CD4-positive, alpha-beta T cell treated with Interleukin-4 for 1 hour (primary cell): ENCODE measurements around the gene MPPED1.

Source experiments
- DNase-seq, 2 donors: peaks; one replicate each; pipeline ENCODE4 v3.0.0-alpha.2; 2020 to 2022

MPPED1 gene

DNA sequence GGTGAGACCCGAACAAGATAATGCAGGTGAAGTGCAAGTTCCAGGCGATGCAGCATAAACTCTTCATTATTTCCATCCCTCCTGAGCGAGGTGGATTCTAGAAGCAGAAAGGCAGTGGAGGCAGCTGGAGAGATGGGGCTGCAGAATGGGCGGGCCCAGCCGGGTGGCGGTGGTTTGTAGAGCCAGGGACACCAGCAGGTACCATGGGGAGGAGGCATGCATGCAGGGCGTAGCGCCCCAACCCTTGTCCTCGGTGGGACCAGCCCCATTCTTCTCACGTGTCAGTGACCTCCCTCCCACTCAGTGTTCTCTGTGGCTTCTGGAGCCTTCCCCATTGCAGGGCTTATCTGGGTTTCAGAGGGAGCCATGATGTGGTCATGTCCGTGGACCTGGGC lies 38.0 kb downstream of the MPPED1 start:
- DNase-seq: no peak

DNA sequence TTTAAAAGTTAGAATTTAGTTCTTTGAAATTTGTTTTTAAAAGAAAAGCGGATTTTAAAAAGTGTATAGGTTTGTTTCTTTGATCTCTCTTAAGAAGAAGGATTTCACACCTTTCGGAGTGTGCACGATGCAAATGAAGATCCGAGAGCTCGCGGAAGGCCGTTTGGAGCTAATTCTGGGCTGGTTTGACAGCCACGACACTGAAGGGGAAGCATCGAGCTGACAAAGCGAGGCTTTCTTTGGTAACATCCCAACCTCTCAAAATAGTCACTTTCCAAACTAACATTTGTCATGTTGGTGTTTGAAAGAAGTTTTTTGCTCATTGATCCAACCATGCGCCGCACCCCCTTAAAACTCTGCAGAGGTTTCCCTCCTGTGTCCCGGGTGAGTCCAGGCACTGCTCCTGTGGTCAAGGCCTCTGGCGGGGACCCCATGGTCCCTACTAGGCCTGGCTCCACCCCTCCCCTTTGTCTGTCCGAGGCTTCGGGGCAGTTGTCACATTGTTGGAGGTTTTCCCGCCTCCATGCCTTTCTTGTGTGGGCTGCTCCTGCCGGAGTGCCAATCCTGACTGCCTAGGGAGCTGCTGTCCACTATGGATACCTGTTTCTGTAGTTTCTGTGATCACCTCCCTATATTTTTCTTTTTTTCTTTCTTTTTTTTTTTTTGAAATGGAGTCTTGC lies 39.7 kb downstream of the MPPED1 start:
- no peak for DNase-seq

DNA sequence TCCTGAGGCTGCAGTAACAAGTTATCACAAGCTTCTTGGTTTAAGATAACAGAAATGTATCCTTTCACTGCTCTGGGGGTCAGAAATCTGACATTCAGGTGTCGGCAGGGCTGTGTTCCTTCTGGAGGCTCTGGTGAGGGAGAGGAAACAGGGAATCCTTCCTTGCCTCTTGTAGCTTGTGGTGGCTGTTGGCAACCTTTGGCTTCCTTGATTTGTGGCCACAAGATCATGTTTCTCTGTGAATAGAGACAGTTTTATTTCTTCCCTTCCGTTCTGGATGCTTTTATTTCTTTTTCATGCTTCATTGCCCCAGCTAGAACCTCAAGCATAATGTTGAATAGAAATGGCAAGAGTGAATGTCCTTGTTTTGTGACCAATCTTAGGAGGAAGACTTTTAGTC lies 44.0 kb downstream of the MPPED1 start:
- DNase-seq: no peak

DNA sequence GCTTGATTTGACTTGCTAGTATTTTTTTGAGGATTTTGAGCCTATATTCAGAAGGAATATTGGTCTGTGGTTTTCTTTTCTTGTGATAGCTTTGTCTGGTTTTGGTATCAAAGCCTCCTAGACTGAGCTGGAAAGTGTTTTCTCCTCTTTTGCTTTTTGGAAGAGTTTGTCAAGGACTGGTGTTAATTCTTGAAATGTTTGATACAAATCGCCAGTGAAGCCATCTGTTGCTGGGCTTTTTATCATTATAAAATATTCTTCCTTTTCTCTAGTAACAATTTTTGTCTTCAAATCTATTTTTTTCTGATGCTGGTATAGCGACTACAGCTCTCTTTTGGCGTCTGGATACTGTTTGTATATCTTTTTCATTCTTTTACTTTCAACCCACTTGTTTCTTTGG lies 45.2 kb downstream of the MPPED1 start:
- no peak for DNase-seq

DNA sequence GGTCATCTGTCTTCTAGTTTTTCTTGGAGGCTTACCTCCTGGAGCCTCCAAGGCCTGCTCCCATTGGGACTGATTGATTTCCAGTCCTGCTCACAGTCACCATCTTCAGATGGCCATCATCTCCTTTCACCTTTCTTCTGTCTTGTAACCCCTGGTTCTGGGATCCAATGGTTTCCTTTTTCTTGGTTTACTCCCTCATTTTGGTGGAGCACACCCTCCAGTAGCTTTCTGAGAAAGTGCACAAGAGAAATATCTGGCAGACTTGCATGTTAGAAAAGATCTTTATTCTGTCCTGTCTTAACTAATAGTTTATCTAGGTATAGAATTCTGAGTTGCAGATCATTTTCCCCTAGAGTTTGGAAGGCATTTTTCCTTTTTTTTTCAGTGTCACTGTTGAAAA lies 50.9 kb downstream of the MPPED1 start:
- DNase-seq: no peak

DNA sequence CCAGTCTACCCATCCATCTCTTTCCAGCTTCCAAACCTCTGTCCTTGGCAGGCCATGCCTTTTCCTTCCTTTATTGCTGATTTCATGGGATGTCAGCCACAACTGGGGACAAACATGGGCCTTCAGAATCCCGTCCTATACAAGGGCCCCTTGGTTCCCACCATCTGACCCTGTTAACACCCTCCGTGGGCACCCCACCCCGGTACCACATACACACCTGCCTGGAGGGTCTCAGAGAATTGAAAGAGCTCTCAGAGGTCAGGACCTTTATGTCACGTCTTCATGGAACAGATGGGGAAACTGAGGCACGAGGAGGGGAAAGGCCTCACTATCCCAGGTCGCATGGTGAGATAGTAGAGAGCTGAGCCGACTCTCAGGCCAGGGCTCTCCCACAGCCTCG lies 53.0 kb downstream of the MPPED1 start:
- DNase-seq: no peak

DNA sequence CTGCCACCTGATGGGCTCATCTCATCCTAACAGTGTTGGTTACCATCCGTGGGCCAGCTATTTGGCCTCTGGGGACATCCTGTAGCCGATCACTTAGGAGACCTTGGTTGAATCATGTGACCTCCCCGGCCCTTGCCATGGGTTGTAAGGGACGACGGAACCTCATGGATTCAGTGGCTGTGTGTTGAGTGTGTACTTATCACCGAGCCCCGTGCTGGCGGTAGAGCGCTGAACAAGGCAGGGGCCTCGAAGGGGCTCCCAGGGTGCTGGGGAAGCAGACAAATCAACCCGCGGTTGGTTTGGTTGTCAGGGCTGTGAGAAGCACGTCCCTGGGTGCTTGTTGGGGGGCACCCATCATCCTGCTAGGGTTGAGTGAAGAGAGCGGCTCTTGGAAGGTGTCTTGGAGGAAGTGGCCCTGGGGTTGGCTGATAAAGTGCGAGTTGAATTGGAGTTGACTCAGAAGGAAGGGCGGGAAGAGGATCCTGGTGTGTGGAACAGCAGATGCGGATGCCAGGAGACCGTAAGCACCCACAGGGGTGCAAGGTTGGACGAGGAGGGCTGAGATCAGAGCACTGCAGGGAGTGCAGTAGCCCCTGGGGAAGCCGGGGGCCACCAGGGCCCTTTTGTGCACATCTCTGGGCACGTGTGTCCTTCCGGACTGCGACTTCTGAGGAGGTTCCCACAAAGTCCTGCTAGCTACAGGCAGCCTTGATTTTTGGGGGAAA lies 53.6 kb downstream of the MPPED1 start:
- no peak for DNase-seq

DNA sequence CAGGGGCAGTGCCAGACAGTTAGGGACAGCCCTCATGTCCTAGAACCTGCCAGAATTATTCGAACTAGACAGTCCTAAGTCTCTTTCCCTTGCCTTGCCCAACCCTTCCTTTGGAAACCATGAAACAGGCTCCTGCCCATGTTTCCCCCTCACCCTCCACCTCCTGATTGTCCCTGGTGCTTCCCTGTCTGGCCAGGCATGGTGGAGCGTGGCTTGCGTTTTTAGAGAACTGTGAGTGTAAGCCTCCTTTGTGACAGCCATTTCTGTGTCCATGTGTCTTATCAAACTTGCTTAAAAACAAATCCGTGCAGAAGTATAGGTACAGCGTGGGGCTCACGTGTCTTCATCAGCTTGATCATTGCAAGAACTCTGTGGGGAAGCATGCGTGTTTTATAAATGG lies 54.9 kb downstream of the MPPED1 start:
- DNase-seq: no peak

DNA sequence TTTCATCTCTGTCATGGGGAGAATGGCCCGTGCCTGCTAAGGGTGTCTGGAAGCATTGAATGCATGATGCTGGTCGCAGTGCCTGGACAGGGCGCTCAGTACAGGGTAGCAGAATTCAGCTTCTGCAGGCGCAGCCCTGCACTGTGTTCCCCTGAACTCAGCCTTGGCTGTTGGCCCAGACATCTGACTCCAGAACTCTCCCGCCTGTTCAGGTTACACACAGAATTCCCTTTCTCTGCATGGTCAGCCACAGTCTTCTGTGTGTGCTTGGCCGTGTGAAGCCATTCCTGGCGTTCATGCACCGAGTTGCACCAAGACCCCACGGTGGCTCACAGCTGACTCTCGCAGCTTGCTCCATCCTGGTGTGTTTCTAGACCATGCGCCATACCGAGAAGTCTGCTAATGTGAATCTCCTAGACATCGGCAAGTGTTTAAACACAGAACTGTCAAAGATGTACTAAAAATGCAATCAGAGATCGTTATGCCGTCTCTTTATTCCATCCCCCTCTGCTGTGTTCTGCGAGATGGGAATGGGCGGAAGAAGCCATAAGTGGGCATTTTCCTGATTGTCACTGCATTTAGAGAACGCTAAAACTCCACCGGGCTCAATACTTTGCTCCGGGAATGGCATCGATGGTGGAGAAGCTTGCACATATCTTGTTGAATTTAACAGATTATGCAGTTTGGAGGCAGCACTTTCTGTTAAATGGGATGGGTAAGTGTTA lies 55.6 kb downstream of the MPPED1 start:
- no peak for DNase-seq

DNA sequence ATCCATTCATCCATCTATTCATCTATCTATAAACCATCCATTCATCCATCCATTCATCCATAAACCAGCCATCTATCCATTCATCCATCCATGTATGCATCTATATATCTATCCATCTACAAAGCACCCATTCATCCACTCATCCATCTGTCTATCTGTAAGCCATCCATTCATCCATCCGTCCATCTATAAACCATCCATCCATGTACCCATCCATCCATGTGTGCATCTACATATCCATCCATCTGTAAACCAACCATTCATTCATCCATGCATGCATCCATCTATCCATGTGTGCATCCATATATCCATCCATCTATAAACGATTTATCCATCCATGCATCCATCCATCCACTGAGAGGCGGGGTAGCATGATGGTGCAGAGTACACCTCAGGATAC lies 58.4 kb downstream of the MPPED1 start:
- DNase-seq: no peak

DNA sequence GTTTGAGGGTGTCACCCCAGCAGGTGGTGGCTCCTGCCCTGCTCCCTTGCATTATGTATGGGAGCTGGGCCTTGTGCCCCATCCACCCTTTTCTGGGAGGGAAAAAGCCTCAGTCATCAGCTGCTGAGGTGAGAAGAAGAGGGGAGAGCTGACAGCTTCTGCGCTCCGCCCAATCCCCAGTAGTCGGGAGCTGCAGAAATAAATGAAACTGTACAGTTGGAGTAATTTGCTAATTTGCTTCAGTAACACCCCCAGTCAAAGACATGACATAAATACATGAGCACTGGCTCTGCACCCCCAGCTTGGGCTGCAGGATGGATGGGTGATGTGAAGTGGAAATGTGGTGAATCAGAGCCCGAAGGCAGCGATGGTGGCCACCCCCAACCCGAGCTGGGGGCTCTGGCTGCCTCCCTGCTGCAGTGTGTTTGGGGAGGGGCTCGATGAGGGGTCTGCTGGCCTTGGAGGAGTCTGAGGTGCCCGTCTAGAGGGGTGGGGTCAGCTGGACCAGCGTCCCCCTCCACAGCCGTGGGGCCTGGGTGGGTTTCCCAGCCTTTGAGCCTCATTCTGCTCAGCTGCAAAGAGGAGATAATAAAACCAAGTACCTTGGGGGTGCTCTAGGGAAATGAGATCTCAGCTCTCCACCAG lies 59.2 kb downstream of the MPPED1 start:
- no peak for DNase-seq

DNA sequence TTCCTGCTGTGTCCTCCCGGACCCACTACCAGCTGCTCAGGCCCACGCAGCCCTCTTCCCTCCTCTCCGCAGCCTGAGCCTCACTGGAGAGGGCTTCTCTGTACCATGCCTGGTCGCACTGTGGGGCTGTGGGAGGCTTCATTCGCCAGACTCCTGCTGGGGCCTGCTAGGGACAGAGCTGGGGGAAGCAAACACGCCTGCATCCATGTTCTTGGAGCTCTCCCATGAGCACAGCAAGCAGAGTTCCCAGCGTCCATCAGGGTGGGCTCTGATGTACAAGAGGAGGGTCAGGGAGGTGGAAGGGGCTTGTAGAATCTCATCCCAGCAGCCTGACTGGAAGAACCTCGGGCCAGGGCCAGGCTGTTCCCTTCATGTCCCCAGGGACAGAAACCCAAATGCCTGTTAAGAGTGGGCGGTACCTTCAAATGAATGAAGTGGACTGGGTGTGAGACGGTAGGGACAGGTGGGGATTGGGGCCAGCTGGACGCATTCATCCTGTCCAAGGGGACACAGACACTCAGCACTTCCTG lies 59.9 kb downstream of the MPPED1 start:
- DNase-seq: no peak

DNA sequence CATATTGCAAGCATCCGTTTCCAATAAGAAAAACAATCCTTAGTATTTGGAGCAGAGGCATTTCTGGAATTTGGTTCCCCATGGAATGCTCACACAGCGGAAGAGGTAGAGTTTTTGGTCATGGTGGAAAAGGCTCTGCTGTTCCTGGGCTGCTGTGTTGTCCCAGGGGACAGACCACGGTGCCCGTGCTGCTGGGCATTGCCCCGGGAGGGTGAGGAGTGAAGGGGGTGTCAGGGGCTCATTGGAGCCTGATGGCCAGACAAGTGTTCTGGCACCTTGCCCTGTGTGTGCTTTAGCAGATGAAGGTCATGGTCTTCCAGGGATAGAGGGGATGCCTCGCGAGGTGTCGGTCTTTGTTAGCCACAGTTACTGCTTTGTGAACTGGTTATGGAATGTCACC lies 61.2 kb downstream of the MPPED1 start:
- no peak for DNase-seq

DNA sequence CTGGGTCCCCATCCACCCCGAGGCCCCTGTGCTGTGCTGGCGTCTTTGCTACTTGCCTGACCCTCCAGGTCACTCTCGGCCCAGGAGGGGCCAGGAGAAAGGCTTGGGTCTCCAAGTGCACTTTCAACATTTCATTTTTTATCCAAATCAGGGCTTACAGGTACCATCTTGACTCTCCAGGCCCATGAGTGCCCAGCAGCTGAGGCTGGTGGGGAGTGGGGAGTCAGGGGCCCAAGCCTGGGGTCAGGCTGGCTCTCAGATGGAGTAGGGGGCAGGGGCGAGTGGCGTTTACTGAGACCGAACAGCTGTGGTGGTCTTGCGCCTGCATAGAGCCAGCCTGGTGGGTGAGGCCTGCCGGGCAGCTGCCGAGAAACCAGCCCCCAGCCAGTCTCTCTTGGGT lies 61.6 kb downstream of the MPPED1 start:
- no peak for DNase-seq

DNA sequence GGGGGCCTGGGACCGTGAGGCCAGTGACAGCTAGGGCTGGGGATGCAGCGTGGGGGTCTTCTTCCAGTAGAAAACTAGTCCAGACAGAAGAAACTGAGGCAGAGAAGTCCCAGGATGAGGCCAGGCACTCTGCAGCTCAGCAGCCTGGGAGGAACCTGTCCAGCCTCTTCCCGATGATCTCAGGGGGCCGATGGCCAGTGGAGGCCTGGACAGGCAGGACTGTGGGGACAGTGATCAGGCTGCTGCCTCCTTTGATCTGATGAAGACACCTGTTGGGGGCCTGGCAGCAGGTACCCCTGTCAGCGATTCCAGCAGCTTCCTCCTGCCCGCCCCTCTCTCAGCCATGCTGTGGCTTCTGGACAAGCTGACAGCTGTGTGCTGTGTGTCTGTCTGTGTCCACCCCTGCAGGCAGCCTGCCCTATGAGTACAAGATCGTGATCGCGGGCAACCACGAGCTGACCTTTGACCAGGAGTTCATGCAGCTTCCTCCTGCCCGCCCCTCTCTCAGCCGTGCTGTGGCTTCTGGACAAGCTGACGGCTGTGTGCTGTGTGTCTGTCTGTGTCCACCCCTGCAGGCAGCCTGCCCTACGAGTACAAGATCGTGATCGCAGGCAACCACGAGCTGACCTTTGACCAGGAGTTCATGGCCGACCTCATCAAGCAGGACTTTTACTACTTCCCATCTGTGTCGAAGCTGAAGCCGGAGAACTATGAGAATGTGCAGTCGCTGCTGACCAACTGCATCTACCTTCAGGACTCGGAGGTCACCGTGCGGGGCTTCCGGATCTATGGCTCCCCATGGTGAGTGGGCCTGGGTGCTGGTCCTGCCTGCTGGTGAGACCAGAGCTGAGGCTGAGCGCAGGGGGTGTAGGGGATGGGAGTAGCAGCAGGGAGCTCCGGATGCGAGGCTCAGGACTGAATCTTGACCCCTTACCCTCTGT lies 62.6 kb downstream of the MPPED1 start:
- DNase-seq: no peak

DNA sequence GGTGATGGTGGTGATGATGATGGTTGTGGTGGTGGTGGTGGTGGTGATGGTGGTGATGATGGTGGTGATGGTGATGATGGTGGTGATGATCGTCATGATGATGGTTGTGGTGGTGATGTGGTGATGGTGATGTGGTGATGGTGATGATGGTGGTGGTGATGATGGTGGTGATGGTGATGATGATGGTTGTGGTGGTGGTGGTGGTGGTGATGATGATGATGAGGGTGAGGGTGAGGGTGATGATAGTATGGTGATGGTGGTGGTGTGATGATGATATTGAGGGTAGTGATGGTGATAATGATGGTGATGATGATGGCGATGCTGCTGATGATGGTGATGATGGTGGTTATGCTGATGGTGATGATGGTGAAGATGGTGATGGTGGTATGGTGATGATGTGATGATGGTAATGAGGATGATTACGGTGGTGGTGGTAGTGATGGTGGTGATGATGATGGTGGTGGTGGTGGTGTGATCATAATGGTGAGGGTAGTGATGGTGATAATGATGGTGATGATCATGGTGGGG lies 63.8 kb downstream of the MPPED1 start:
- DNase-seq: no peak

DNA sequence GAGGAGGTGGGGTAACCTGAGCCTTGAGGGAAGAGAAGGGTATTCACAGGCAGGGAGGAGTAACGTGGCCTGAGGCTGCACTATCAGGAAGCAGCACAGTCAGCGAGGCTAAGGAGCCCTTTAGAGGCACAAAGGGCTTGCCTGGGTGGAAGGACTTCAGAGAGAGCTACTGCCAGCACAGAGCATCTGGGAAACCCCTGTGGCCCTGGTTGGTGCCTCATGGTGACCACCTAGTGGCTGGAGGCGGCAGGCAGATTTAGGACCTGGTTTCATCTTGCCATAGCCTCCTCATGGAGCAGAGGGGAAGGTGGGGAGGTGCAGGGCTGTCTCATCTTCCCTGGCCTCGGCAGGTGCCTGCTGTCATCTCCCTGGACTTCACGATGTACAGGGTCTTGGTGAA lies 64.5 kb downstream of the MPPED1 start:
- DNase-seq: no peak

DNA sequence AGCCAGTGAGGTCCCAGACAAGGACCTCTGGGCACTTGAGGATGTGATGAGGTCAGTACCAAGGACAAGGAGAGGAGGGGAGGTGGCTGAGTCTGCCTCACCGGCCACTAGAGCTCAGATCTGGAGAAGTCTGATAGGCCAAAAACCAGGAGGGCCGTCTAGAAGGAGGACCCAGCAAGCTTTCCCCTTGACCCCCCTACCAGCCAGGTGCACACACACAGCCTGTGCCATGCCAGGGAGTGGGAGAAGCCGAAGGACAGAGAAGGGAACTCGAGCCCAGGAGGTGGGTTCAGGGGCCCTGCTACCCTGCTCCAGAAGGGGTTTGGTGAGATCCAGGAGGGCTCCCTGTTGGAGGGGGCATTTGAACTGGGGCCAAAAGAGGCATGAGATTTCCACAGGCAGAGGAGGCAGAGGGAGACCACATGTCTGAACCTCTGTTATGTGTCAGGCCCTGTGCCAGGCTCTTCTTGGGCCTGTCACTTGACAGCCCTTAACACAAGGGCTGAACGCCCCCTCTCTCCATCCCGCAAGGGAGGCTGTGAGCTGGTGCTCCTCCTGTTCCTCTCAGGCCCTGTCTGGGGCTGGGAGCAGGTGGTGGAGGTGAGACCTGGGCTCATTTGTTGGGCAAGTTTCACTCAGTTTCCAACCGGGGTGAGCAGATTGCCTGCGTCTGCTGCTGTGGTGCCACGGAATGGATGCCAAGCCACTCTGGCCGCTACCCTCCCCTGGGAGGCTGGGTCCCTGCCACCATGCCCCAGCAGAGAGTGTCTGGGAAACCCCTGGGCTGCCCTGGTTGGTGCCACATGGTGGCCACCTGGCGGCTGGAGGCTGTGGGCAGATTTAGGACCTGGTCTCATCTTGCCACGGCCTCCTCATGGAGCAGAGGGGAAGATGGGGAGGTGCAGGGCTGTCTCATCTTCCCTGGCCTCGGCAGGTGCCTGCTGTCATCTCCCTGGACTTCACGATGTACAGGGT lies 65.2 kb downstream of the MPPED1 start:
- no peak for DNase-seq

DNA sequence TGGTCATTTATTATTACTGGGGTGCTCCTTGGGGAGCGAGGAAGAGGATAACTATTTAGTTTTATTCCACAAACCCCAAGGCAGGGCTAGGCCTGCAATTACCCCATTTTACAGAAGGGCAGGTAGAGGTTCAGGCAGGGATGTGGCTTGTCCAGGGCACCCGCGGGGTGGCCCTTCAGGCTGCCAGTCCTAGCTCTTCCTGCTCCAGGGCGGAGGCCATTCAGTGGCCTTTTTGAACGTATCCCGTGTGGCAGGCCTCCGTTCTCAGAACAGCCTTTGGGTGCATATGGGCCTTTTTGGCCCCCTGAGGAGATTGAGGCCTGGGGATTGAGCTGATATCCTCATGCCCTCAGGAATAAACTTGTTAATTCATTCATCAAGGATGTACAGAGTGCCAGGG lies 66.2 kb downstream of the MPPED1 start:
- DNase-seq: no peak

DNA sequence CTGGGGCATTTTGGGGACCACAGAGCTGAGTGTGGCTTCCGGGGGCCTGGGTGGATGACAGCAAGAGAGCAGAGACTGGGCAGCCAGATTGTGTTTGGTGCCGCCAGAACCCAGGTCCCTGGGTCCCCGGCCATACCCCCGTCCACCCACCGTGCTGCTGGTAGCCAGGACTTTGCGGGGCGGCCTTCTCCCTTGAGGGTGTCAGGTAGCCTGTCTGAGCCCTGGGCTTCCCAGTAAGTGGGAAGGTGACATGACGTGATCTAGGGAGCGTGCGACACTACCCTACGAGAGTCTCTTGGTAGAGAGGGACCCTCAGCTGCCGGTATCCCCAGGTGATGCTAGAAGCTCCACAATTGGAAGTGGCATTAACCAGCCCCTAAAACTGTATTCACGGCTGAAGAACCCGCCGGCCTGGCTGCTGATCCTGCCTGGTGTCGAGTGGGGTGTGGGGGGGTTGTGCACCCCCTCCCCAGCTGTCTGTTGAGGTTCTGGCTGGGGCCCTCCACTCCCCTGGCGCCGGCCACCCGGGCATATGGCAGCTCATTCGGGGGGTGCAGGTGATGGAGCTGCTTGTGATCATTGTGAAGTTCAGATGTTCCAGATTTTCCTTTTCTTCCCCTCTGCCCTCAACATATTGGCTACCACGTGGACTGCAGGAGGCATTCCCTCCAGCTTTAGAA lies 66.9 kb downstream of the MPPED1 start:
- no peak for DNase-seq
